Measurements from ENCODE around the gene MET. TPM values are rescaled to one million over a fixed set of nuclear protein-coding genes. Genes with fewer than 3 reads are reported as not detected.

The MET gene
- total and polyA plus RNA-seq, 9 donors = 8.4 to 19.6 (median 13.8) TPM

- Histone ChIP-seq H3K4me3 (ENCODE audit: low read length) (no peak overlapping the region), H3K27ac (ENCODE audit: low read length) (no peak overlapping the region), H3K27me3 (ENCODE audit: control insufficient read depth, insufficient read depth, low read length) (no peaks in the 10 kb centered on the region), H3K36me3 (ENCODE audit: control insufficient read depth, insufficient read depth, low read length) (peaks cover 4% of the 10 kb centered on the region), H3K9me3 (replicated peaks; ENCODE audit: control insufficient read depth, low read depth, low read length) (no peaks in the 10 kb centered on the region), H3K4me1 (ENCODE audit: control insufficient read depth, insufficient read depth, low read length) (peaks cover 9% of the 10 kb centered on the region)
- no peak for DNase-seq
- WGBS (ENCODE audit: insufficient coverage) = no CpG with 5 or more reads among the region's 5 CpGs
These were observed 52.7 kb downstream of the MET start for GRCh38 chr7:116724560-116725231.

- H3K27me3 ChIP-seq (ENCODE audit: control insufficient read depth, insufficient read depth, low read length) = no peaks in the 10 kb centered on the region
- peaks cover 11% of the 10 kb centered on the region for H3K4me1 ChIP-seq (ENCODE audit: control insufficient read depth, insufficient read depth, low read length)
- H3K36me3 ChIP-seq (ENCODE audit: control insufficient read depth, insufficient read depth, low read length) = peaks cover 4% of the 10 kb centered on the region
- no peak for DNase-seq
- 100% methylated on average over 1 of the region's 3 CpGs for WGBS (ENCODE audit: insufficient coverage)
- H3K27ac ChIP-seq (ENCODE audit: low read length) = no peak overlapping the region
- no peaks in the 10 kb centered on the region for H3K9me3 ChIP-seq (replicated peaks; ENCODE audit: control insufficient read depth, low read depth, low read length)
- no peak overlapping the region for H3K4me3 ChIP-seq (ENCODE audit: low read length)
These were observed 54.2 kb downstream of the MET start for GRCh38 chr7:116726149-116726548.

GRCh38 chr7:116726713-116727431, 54.9 kb downstream of the MET start:
- Histone ChIP-seq H3K4me3 (ENCODE audit: low read length) (no peak overlapping the region), H3K4me1 (ENCODE audit: control insufficient read depth, insufficient read depth, low read length) (peaks cover 11% of the 10 kb centered on the region), H3K27ac (ENCODE audit: low read length) (no peak overlapping the region), H3K36me3 (ENCODE audit: control insufficient read depth, insufficient read depth, low read length) (peaks cover 4% of the 10 kb centered on the region), H3K9me3 (replicated peaks; ENCODE audit: control insufficient read depth, low read depth, low read length) (no peaks in the 10 kb centered on the region), H3K27me3 (ENCODE audit: control insufficient read depth, insufficient read depth, low read length) (no peaks in the 10 kb centered on the region)
- 59% methylated on average over 3 of the region's 4 CpGs for WGBS (ENCODE audit: insufficient coverage)
- no peak for DNase-seq

- Histone ChIP-seq H3K4me1 (ENCODE audit: control insufficient read depth, insufficient read depth, low read length) (peaks cover 11% of the 10 kb centered on the region), H3K27me3 (ENCODE audit: control insufficient read depth, insufficient read depth, low read length) (no peaks in the 10 kb centered on the region), H3K27ac (ENCODE audit: low read length) (no peak overlapping the region), H3K9me3 (replicated peaks; ENCODE audit: control insufficient read depth, low read depth, low read length) (no peaks in the 10 kb centered on the region), H3K4me3 (ENCODE audit: low read length) (no peak overlapping the region), H3K36me3 (ENCODE audit: control insufficient read depth, insufficient read depth, low read length) (peaks cover 4% of the 10 kb centered on the region)
- no peak for DNase-seq
- WGBS (ENCODE audit: insufficient coverage) = 63% methylated on average over 2 of the region's 3 CpGs
These were observed 55.5 kb downstream of the MET start for GRCh38 chr7:116727432-116728009.

- peaks cover 13% of the 10 kb centered on the region for H3K4me1 ChIP-seq (ENCODE audit: control insufficient read depth, insufficient read depth, low read length)
- no peaks in the 10 kb centered on the region for H3K27me3 ChIP-seq (ENCODE audit: control insufficient read depth, insufficient read depth, low read length)
- H3K36me3 ChIP-seq (ENCODE audit: control insufficient read depth, insufficient read depth, low read length) = peaks cover 4% of the 10 kb centered on the region
- H3K4me3 ChIP-seq (ENCODE audit: low read length) = no peak overlapping the region
- H3K27ac ChIP-seq (ENCODE audit: low read length) = no peak overlapping the region
- no CpG with 5 or more reads among the region's 1 CpG for WGBS (ENCODE audit: insufficient coverage)
- DNase-seq = no peak
- H3K9me3 ChIP-seq (replicated peaks; ENCODE audit: control insufficient read depth, low read depth, low read length) = no peaks in the 10 kb centered on the region
These were observed 56.4 kb downstream of the MET start for GRCh38 chr7:116728413-116728812.

GRCh38 chr7:116730097-116731022, 58.4 kb downstream of the MET start:
- H3K27me3 ChIP-seq (ENCODE audit: control insufficient read depth, insufficient read depth, low read length) = no peaks in the 10 kb centered on the region
- H3K27ac ChIP-seq (ENCODE audit: low read length) = no peak overlapping the region
- H3K4me1 ChIP-seq (ENCODE audit: control insufficient read depth, insufficient read depth, low read length) = peaks cover 22% of the 10 kb centered on the region
- no peaks in the 10 kb centered on the region for H3K36me3 ChIP-seq (ENCODE audit: control insufficient read depth, insufficient read depth, low read length)
- WGBS (ENCODE audit: insufficient coverage) = 87% methylated on average over 8 of the region's 9 CpGs
- no peak overlapping the region for H3K4me3 ChIP-seq (ENCODE audit: low read length)
- no peaks in the 10 kb centered on the region for H3K9me3 ChIP-seq (replicated peaks; ENCODE audit: control insufficient read depth, low read depth, low read length)
- DNase-seq = peak; percentile 45

- no peaks in the 10 kb centered on the region for H3K36me3 ChIP-seq (ENCODE audit: control insufficient read depth, insufficient read depth, low read length)
- no CpG with 5 or more reads among the region's 1 CpG for WGBS (ENCODE audit: insufficient coverage)
- DNase-seq = peak; percentile 25
- peaks cover 23% of the 10 kb centered on the region for H3K4me1 ChIP-seq (ENCODE audit: control insufficient read depth, insufficient read depth, low read length)
- no peak overlapping the region for H3K4me3 ChIP-seq (ENCODE audit: low read length)
- H3K9me3 ChIP-seq (replicated peaks; ENCODE audit: control insufficient read depth, low read depth, low read length) = no peaks in the 10 kb centered on the region
- no peaks in the 10 kb centered on the region for H3K27me3 ChIP-seq (ENCODE audit: control insufficient read depth, insufficient read depth, low read length)
- no peak overlapping the region for H3K27ac ChIP-seq (ENCODE audit: low read length)
These were observed 59.0 kb downstream of the MET start for GRCh38 chr7:116731023-116731395.

GRCh38 chr7:116731445-116732335, 59.7 kb downstream of the MET start:
- WGBS (ENCODE audit: insufficient coverage) = 74% methylated on average over 6 of the region's 12 CpGs
- Histone ChIP-seq H3K27me3 (ENCODE audit: control insufficient read depth, insufficient read depth, low read length) (no peaks in the 10 kb centered on the region), H3K4me1 (ENCODE audit: control insufficient read depth, insufficient read depth, low read length) (peaks cover 21% of the 10 kb centered on the region), H3K36me3 (ENCODE audit: control insufficient read depth, insufficient read depth, low read length) (no peaks in the 10 kb centered on the region), H3K27ac (ENCODE audit: low read length) (no peak overlapping the region), H3K4me3 (ENCODE audit: low read length) (no peak overlapping the region), H3K9me3 (replicated peaks; ENCODE audit: control insufficient read depth, low read depth, low read length) (no peaks in the 10 kb centered on the region)
- no peak for DNase-seq
